Measurements from ENCODE around the gene TBX21.

- TF ChIP-seq EP300 (IDR thresholded peaks at IDR 0.05), result no peak
- no peak for TF ChIP-seq POLR2A (IDR thresholded peaks at IDR 0.05)
- TF ChIP-seq, protein P1, sequence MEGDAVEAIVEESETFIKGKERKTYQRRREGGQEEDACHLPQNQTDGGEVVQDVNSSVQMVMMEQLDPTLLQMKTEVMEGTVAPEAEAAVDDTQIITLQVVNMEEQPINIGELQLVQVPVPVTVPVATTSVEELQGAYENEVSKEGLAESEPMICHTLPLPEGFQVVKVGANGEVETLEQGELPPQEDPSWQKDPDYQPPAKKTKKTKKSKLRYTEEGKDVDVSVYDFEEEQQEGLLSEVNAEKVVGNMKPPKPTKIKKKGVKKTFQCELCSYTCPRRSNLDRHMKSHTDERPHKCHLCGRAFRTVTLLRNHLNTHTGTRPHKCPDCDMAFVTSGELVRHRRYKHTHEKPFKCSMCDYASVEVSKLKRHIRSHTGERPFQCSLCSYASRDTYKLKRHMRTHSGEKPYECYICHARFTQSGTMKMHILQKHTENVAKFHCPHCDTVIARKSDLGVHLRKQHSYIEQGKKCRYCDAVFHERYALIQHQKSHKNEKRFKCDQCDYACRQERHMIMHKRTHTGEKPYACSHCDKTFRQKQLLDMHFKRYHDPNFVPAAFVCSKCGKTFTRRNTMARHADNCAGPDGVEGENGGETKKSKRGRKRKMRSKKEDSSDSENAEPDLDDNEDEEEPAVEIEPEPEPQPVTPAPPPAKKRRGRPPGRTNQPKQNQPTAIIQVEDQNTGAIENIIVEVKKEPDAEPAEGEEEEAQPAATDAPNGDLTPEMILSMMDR (IDR thresholded peaks at IDR 0.05), result no peak
Observed at GRCh38 chr17:47715669-47716325, 17.2 kb upstream of the TBX21 start.

Data from sigmoid colon (tissue), 4 donors.